GM20431 (cell line): ENCODE data around the gene ACADM.
"Not testable (repeated sequence)": the region's sequence is repeated elsewhere in the genome, so short reads cannot be mapped to it uniquely, and the experiment has no call there.

Source experiments
- in situ Hi-C: fragments of 300-500 bp; cut with MseI, MboI; formaldehyde crosslinking; loops from one replicate; pipeline ENCODE4 v1.15.0; 2020; ENCODE audit warnings: low sequenced_read_pairs; ENCODE audit not compliant: unreplicated experiment

Gene ACADM

DNA sequence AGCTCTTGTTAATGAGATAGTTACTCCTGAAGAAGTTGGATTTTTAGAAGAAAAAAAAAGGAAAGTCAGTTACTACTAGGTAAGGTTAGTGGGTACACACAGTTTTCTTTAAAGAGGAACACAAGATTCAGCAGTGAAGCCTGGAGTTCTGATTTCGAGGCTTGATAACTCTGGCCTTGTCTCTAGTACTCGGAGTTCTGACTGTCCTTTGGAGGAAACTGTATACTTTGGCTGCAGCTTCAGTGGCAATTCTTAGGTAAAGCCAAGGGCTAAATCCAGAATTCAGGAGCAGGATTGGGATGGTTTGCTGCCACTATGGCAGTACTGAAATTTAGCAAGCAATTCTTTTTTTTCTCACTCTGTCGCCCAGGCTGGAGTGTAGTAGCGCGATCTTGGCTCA, 9.2 kb downstream of the ACADM start:
- in situ Hi-C loops: no loop called here

- in situ Hi-C loops: no loop called here
These were observed 11.5 kb downstream of the ACADM start for GRCh38 chr1:75736016-75736415.

GRCh38 chr1:75742047-75742625, 17.6 kb downstream of the ACADM start:
- in situ Hi-C loops: no loop called here

DNA sequence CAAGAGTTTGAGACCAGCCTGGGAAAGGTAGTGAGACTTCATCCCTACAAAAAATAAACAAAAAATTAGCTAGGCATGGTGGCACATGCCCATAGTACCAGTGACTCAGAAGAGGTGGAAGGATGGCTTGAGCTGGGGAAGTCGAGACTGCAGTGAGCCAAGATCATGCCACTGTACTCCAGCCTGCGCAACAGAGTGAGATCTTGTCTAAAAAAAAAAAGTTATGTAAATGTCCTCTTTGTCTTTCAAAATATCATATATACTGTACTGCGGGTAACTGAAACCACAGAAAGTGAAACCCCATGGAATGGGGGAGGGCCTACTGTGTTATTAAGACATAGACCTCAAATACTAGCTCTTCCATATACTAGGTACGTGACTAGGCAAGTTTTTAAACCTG, 20.8 kb downstream of the ACADM start:
- in situ Hi-C loops: no loop called here

DNA sequence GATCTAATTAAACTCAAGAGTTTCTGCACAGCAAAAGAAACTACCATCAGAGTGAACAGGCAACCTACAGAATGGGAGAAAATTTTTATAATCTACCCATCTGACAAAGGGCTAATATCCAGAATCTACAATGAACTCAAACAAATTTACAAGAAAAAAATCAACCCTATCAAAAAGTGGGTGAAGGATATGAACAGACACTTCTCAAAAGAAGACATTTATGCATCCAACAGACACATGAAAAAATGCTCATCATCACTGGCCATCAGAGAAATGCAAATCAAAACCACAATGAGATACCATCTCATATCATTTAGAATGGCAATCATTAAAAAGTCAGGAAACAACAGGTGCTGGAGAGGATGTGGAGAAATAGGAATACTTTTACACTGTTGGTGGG, 32.7 kb downstream of the ACADM start:
- in situ Hi-C loops: not testable (repeated sequence)

- in situ Hi-C loops: not testable (repeated sequence)
These were observed 34.0 kb downstream of the ACADM start for GRCh38 chr1:75758543-75758942.

DNA sequence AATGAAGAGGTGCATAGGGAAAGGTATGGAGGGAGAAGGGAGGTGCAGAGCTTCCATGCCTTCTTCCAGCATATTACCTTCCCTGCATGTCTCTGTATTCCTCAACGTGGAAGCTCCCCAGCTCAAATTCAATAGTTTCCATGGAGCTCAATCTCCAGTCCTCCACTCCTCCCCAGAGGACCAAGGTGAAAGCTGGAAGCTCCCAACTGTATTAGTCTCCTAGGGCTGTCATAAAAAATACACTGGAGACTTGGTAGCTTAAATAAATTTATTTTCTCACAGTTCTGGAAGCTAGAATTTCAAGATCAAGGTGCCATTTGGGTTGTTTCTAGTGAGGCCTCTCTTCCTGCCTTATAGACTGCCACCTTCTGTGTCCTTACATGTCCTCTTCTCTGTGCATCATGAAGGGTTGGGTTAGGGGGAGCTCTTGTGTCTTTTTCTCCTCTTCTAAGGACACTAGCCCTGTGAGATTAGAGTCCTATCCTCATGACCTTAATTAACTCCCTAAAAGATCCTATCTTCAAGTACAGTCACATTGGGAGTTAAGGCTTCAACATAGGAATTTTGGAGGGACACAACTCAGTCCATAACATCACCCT, 39.6 kb downstream of the ACADM start:
- in situ Hi-C loops: no loop called here

- in situ Hi-C loops: no loop called here
These were observed 41.3 kb downstream of the ACADM start for GRCh38 chr1:75765697-75766355.

DNA sequence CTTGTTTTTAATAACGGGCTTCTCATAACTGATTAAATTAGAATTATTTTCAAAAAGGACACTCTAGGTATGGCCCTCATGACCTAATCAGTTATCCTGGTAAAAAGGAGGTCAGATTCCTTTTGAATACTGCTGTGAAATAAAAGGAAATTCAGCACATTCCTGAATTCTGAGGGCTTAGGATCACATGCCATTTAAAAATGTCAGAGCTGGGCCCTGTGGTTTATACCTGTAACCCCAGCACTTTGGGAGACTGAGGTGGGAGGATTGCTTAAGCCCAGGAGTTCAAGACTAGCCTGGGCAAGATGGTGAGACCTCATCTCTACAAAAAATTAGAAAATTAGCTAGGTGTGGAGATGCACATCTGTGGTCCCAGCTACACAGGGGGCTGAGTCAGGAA, 43.5 kb downstream of the ACADM start:
- in situ Hi-C loops: no loop called here

- in situ Hi-C loops: no loop called here
These were observed 46.3 kb downstream of the ACADM start for GRCh38 chr1:75770761-75771160.

- in situ Hi-C loops: no loop called here
These were observed 47.5 kb downstream of the ACADM start for GRCh38 chr1:75771978-75772377.

GRCh38 chr1:75777812-75778211, 53.3 kb downstream of the ACADM start:
- in situ Hi-C loops: not testable (repeated sequence)

DNA sequence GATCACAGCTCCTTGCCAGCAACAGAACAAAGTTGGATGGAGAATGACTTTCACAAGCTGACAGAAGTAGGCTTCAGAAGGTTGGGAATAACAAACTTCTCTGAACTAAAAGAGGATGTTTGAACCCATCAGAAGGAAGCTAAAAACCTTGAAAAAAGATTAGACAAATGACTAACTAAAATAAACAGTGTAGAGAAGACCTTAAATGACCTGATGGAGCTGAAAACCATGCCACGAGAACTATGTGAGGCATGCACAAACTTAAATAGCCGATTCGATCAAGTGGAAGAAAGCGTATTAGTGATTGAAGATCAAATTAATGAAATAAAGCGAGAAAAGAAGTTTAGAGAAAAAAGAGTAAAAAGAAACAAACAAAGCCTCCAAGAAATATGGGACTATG, 54.2 kb downstream of the ACADM start:
- in situ Hi-C loops: not testable (repeated sequence)

- in situ Hi-C loops: not testable (repeated sequence)
These were observed 55.7 kb downstream of the ACADM start for GRCh38 chr1:75780183-75780582.

DNA sequence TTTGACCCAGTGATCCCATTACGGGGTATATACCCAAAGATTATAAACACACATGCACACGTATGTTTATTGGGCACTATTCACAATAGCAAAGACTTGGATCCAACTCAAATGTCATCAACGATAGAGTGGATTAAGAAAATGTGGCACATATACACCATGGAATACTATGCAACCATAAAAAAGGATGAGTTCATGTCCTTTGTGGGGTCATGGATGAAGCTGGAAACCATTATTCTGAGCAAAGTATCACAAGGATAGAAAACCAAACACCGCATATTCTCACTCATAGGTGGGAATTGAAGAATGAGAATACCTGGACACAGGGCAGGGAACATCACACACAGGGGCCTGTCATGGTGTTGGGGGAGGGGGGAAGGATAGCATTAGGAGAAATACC, 59.4 kb downstream of the ACADM start:
- in situ Hi-C loops: not testable (repeated sequence)

DNA sequence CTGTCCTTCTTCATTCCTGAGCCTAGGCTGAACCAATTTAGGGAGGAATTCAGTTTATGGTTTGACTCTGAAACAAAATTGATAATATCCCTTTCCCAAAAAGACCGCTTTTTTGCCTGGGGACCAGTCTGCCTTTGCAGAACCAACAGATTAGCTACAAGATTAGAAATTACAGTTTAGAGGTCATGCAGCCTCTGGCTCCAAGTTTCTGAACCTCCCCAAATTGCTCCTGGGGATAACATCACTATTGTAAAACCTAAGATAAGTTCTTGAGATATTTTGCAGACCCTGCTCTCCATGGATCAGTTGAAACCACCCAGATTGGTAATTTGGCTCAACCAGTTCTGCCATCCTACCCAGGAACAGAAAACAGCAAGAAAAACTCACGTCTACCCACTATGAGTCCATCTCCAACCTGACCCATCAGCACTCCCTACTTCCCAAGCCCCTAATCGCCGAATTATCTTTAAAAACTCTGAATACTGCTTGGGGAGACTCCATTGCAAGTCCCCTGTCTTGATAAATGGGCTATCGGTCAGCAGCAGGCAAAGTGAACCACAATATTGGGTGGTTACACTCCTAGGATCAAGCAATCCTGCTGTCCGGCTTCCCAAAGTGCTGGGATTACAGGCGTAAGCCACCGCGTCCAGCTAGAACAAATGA, 60.9 kb downstream of the ACADM start:
- in situ Hi-C loops: no loop called here

DNA sequence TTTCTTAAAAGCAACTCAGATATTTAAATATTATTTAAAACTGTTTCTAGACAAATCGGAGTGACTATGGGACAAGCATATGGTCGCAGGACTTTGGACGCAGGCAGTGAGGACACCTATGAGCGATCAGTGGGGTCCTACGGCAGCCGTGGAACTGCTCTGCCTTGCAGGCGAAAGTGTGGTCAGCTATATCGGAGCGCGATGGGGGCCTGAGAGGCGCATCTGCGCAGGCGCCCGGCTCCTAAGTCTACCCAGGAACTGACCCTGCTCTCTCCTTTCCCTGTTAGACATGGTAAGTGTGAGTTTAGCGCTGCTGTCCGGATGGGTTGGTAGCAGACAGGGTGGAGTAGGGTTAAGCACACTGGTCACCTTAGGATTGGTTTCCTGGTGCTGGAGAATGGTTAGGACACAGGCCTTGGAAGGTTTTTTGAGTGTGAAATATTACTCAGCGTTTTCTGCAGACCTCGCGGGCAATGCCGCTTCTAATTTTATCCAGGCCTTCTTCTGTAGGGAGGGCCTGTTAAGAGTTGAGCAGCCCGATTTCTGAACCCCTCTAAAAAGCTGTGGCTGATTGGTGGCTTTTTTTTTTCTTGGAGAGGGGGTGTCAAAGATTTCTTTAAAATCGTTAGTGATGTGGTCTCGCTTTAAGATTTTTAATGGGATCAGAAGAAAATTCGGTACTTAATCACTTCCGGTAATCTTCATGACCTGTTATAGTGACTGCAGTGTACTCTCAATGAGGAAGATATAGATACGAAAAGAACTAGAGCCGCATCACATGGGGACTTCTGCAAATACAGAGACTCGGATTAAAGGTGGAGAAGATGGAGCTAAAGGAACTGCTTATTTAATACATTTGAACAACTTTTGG, 61.7 kb downstream of the ACADM start, which contains the start of gene RABGGTB:
RABGGTB (plus strand) TSS at position 274 of the 871 bp plus-strand sequence; CDS start at position 290, 16 bp downstream.
- in situ Hi-C loops: no loop called here

- in situ Hi-C loops: no loop called here
These were observed 62.5 kb downstream of the ACADM start for GRCh38 chr1:75786901-75787493.

DNA sequence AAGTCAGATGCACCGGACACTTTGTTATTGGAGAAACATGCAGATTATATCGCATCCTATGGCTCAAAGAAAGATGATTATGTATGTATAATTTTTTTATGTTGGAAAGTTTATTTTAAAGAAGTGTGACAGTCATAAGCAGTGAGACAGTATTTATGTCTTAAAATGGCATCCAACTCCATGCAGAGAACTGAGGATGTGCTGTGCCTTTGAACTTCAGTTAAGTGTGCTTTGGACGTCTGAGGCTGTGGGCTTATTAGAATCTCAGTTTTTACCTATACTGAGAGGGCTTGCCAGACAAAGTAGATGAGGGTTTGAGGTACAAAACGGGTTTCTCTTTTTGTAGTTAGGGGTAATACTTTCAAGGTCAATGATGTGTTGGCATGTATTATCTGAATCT, 63.0 kb downstream of the ACADM start:
- in situ Hi-C loops: no loop called here

GRCh38 chr1:75789988-75790387, 65.5 kb downstream of the ACADM start:
- in situ Hi-C loops: no loop called here
